Measurements from ENCODE around the gene NUDT1.

Gene NUDT1

GRCh38 chr7:2210551-2211258, 31.3 kb upstream of the NUDT1 start:
- Histone ChIP-seq H3K27ac (ENCODE audit: low read depth, low read length, poor library complexity, severe bottlenecking) (no peak overlapping the region), H3K27me3 (ENCODE audit: insufficient read depth, low read length) (no peaks in the 10 kb centered on the region), H3K9me3 (ENCODE audit: low read length) (no peaks in the 10 kb centered on the region), H3K36me3 (ENCODE audit: insufficient read depth, low read length) (peaks cover 74% of the 10 kb centered on the region), H3F3A (ENCODE audit: insufficient read depth, low read length) (no peaks in the 10 kb centered on the region), H3K4me1 (ENCODE audit: insufficient read depth, low read length, severe bottlenecking) (peaks cover 4% of the 10 kb centered on the region), H2AFZ (ENCODE audit: low read length) (no peak overlapping the region), H3K9ac (ENCODE audit: low read length) (no peak overlapping the region), H3K9me2 (ENCODE audit: low read depth, low read length) (no peaks in the 10 kb centered on the region), H4K20me1 (ENCODE audit: insufficient read depth, low read length) (no peaks in the 10 kb centered on the region), H3K79me2 (ENCODE audit: insufficient read depth, low read length) (no peaks in the 10 kb centered on the region), H3K4me3 (ENCODE audit: low read depth, low read length, poor library complexity, severe bottlenecking) (no peak overlapping the region), H3K4me2 (ENCODE audit: low read length) (no peak overlapping the region)
- TF ChIP-seq EZH2 (IDR thresholded peaks at IDR 0.05; ENCODE audit: borderline replicate concordance, low read length): no peak
- TF ChIP-seq, protein P1, sequence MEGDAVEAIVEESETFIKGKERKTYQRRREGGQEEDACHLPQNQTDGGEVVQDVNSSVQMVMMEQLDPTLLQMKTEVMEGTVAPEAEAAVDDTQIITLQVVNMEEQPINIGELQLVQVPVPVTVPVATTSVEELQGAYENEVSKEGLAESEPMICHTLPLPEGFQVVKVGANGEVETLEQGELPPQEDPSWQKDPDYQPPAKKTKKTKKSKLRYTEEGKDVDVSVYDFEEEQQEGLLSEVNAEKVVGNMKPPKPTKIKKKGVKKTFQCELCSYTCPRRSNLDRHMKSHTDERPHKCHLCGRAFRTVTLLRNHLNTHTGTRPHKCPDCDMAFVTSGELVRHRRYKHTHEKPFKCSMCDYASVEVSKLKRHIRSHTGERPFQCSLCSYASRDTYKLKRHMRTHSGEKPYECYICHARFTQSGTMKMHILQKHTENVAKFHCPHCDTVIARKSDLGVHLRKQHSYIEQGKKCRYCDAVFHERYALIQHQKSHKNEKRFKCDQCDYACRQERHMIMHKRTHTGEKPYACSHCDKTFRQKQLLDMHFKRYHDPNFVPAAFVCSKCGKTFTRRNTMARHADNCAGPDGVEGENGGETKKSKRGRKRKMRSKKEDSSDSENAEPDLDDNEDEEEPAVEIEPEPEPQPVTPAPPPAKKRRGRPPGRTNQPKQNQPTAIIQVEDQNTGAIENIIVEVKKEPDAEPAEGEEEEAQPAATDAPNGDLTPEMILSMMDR (IDR thresholded peaks at IDR 0.05; ENCODE audit: low read length): no peak

- no peaks in the 10 kb centered on the region for H3K9me2 ChIP-seq (ENCODE audit: low read depth, low read length)
- no peak overlapping the region for H3K9ac ChIP-seq (ENCODE audit: low read length)
- no peak overlapping the region for H3K27ac ChIP-seq (ENCODE audit: low read depth, low read length, poor library complexity, severe bottlenecking)
- no peaks in the 10 kb centered on the region for H3K79me2 ChIP-seq (ENCODE audit: insufficient read depth, low read length)
- H3K36me3 ChIP-seq (ENCODE audit: insufficient read depth, low read length): peaks cover 78% of the 10 kb centered on the region
- H3K4me2 ChIP-seq (ENCODE audit: low read length): no peak overlapping the region
- TF ChIP-seq, protein P1 (IDR thresholded peaks at IDR 0.05; ENCODE audit: low read length): no peak
- TF ChIP-seq EZH2 (IDR thresholded peaks at IDR 0.05; ENCODE audit: borderline replicate concordance, low read length): no peak
- H3K4me3 ChIP-seq (ENCODE audit: low read depth, low read length, poor library complexity, severe bottlenecking): no peak overlapping the region
- H3K4me1 ChIP-seq (ENCODE audit: insufficient read depth, low read length, severe bottlenecking): peaks cover 4% of the 10 kb centered on the region
- H3K9me3 ChIP-seq (ENCODE audit: low read length): no peaks in the 10 kb centered on the region
- H3F3A ChIP-seq (ENCODE audit: insufficient read depth, low read length): no peaks in the 10 kb centered on the region
- no peaks in the 10 kb centered on the region for H3K27me3 ChIP-seq (ENCODE audit: insufficient read depth, low read length)
- no peak overlapping the region for H2AFZ ChIP-seq (ENCODE audit: low read length)
- no peaks in the 10 kb centered on the region for H4K20me1 ChIP-seq (ENCODE audit: insufficient read depth, low read length)
These were observed 30.7 kb upstream of the NUDT1 start for GRCh38 chr7:2211259-2211880.

- Histone ChIP-seq H3K4me3 (ENCODE audit: low read depth, low read length, poor library complexity, severe bottlenecking) (no peak overlapping the region), H2AFZ (ENCODE audit: low read length) (no peak overlapping the region), H3K4me1 (ENCODE audit: insufficient read depth, low read length, severe bottlenecking) (peaks cover 4% of the 10 kb centered on the region), H3K4me2 (ENCODE audit: low read length) (no peak overlapping the region), H3K9me2 (ENCODE audit: low read depth, low read length) (no peaks in the 10 kb centered on the region), H3F3A (ENCODE audit: insufficient read depth, low read length) (no peaks in the 10 kb centered on the region), H4K20me1 (ENCODE audit: insufficient read depth, low read length) (no peaks in the 10 kb centered on the region), H3K36me3 (ENCODE audit: insufficient read depth, low read length) (peaks cover 81% of the 10 kb centered on the region), H3K9me3 (ENCODE audit: low read length) (no peaks in the 10 kb centered on the region), H3K27ac (ENCODE audit: low read depth, low read length, poor library complexity, severe bottlenecking) (no peak overlapping the region), H3K27me3 (ENCODE audit: insufficient read depth, low read length) (no peaks in the 10 kb centered on the region), H3K79me2 (ENCODE audit: insufficient read depth, low read length) (no peaks in the 10 kb centered on the region), H3K9ac (ENCODE audit: low read length) (no peak overlapping the region)
- no peak for TF ChIP-seq EZH2 (IDR thresholded peaks at IDR 0.05; ENCODE audit: borderline replicate concordance, low read length)
- TF ChIP-seq, protein P1 (IDR thresholded peaks at IDR 0.05; ENCODE audit: low read length): no peak
These were observed 30.1 kb upstream of the NUDT1 start for GRCh38 chr7:2211926-2212325.
